GM12874 (cell line): ENCODE measurements around the gene EEFSEC.

Experiments used
- TF ChIP-seq, protein P1 (sequence below): IDR thresholded peaks from 2 replicates; pipeline ENCODE4 v1.5.1; 2011; ENCODE audit warnings: low read depth, mild to moderate bottlenecking, control low read depth, low read length, moderate library complexity; ENCODE audit not compliant: insufficient read depth

The EEFSEC gene

DNA sequence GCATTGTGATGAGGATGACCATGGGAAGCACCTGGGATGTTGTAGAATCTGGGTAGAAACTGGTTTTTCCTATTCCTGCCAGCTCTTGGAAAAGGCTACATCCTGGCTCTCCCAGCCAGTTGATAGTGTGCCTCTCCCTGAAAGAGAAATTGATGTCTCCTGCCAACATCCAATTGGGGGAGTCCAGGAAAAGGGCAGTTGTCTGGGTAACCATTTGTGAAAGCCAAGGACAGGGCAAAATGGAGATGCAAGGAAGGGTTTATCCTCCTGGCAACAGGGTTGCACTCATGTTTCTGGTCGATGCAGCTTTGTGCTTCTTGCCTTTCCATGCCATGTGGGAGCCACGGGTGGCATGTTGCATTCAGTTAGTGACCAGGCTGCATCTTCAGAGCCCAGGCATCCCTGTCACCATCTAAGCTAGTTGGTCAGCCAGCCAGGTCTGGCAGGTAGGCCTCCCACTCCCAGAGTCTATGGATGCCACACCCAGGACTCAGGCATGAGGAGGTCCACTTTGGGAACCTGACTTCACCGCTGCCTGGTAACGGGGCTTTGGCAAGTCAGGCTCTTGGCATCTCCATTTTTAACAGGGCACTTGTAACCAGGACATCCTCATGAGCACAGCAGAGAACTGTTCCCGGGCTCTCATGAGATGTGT lies 159.9 kb downstream of the EEFSEC start:
- TF ChIP-seq, protein P1, sequence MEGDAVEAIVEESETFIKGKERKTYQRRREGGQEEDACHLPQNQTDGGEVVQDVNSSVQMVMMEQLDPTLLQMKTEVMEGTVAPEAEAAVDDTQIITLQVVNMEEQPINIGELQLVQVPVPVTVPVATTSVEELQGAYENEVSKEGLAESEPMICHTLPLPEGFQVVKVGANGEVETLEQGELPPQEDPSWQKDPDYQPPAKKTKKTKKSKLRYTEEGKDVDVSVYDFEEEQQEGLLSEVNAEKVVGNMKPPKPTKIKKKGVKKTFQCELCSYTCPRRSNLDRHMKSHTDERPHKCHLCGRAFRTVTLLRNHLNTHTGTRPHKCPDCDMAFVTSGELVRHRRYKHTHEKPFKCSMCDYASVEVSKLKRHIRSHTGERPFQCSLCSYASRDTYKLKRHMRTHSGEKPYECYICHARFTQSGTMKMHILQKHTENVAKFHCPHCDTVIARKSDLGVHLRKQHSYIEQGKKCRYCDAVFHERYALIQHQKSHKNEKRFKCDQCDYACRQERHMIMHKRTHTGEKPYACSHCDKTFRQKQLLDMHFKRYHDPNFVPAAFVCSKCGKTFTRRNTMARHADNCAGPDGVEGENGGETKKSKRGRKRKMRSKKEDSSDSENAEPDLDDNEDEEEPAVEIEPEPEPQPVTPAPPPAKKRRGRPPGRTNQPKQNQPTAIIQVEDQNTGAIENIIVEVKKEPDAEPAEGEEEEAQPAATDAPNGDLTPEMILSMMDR: no peak

DNA sequence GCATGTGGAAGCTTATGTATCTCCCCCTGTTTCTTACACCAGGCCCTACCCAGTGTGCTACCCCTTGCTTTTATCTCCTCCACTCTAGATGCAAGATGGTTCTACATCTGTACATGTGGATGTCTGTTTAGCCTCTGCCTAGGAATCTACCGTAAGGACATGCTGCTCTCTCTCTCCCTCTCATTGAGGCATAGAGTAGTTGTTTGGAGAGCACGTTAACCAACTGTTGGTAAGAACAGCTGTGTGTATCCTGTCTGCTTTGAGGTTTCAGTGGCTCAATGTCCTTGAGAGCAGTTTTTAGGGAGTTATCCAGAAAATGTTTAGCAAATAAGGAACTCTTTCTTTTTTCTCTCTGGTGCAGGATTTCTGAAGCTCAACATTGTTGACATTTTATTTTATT lies 160.7 kb downstream of the EEFSEC start:
- TF ChIP-seq, protein P1: no peak

DNA sequence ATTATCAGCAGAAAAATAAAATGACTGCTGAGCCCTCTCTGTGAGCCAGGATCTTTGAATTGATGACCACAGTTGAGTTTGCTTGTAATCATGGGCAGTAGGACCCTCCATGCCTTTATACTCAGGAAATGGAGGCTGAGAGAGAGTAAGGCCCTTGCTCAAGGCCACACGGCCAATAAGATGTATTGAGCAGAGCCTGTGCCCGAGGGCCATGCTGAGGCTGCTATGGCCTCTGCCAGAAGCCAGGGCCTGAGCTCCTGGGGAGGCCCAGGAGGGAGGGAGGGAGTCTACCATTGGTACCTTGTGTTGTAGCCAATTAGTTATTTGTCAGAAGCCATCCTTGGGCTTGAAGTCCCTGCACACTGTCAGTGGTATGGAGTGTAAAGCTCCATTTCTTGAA lies 162.0 kb downstream of the EEFSEC start:
- TF ChIP-seq, protein P1: no peak

DNA sequence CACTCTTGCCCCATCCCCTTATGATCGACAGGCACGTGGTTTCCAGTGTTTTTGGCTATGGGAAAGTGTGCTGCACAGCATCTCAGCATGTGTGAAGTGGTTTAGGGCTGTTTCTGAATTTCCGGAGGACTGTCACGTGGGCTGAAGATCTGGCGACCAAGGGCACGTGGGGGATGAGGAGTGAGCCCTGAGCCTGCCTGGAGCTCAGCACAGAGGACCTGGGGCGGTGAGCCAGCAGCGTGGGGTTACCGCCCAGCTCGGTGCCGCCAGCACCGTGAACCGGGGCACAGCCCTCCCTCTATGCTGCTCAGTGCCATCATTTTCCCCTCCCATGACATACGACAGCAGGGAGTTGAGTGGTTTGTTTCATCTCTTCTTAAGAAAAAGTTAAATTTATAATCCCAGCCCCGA lies 163.2 kb downstream of the EEFSEC start:
- TF ChIP-seq, protein P1: no peak

DNA sequence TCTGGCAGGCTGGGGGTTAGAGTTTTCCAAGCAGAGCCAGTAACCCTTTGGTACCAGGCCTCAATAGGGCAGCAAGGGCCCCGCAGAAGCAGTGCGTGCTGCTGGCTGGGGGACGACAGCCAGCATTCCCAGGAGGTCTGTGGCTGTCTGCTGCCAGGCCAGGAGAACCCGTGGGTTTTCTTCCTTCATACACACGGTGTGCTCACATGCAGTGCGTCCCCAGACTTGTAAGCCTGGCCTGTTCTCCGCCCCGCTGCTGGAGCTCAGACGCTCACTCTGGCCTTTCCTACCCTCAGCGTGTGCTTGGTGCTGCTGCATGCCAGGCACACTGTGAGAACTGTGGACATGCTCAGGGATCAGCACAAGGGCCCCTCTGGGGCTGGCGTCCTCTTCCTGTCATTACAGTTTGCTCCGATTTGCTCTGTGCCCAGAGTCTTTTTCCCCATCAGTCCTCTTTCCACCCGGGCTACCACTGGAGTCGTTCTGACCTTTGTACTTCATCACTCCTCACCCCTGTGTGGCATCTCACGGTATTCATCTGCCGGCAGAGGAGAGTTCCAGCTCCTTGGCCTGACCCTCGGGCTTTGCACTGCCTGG lies 163.9 kb downstream of the EEFSEC start:
- TF ChIP-seq, protein P1: no peak

DNA sequence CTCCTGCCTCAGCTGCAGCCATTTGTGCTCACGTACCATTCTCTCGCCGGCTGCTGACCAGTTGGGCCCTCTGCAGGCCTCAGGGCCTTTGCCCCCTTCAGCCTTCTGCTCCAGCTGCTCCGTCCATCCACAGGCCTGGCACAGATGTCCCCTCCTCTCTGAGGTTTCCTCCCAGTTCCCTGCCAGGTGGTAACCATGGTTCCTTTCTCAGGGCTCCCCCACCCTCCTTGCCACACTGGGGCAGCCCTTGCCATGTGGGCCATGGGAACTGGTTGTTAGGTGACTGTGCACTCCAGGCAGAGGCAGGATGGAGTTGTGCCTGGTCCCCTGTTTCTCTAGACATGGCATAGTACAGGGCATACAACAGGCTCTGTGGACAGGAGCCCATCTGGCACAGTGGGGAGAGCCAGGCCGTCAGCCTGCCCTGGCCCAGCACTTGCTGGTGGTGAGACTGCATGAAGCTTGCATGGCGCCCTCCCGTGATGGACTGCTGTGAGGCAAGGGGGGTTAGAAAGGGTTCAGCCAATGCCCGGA lies 164.5 kb downstream of the EEFSEC start:
- TF ChIP-seq, protein P1: no peak

DNA sequence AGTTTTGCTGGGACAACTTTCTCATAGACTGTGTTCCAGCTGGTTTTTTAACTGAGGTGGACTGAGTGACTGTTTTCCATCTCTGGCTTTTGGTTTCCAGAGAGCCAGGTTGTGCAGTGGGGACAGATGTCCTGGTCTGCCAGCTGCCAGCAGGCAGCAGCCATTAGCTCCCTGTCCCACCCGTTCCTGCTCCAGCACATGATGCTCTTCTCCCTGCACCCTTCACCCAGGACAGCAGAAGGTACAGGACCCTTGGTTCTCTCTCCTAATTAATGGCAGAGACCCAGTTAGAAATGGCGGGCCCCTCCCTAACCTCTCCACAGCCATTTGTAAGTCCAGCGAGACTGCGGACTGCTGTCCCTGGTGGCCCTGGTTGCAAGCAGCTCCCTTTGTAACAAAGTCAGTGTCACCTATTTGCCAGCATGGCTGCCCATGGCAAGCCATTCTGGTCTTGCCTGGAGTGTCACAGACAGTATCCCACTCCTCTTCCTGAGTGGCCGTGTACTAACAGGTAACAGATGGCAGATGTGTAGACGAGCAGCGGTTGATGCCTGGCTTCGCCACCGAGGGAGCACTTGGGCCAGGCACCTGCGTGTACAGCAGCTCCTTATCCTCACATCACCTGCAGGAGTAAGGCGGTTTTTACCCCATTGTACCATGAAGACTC lies 165.1 kb downstream of the EEFSEC start:
- TF ChIP-seq, protein P1: no peak
